ENCODE measurements around the gene IQGAP3. TPM values are rescaled to one million over a fixed set of nuclear protein-coding genes. Genes with fewer than 3 reads are reported as not detected.

The IQGAP3 gene
- polyA plus RNA-seq, 1 donor from 2014 or later = not detected

- Histone ChIP-seq H3K9me3 (ENCODE audit: low read length) (no peaks in the 10 kb centered on the region), H3K36me3 (ENCODE audit: insufficient read depth, low read length) (no peaks in the 10 kb centered on the region), H3K4me3 (ENCODE audit: low read length) (no peak overlapping the region), H3K4me2 (ENCODE audit: low read length) (no peak overlapping the region), H3K9ac (ENCODE audit: low read length) (no peak overlapping the region), H2AFZ (ENCODE audit: low read depth, low read length) (no peak overlapping the region), H3K79me2 (replicated peaks; ENCODE audit: insufficient read depth, low read length) (no peaks in the 10 kb centered on the region), H3K27ac (ENCODE audit: low read length) (no peak overlapping the region), H3F3A (ENCODE audit: insufficient read depth, low read length, poor library complexity, severe bottlenecking) (no peaks in the 10 kb centered on the region), H3K9me2 (ENCODE audit: insufficient read depth, low read length) (no peaks in the 10 kb centered on the region), H3K27me3 (ENCODE audit: insufficient read depth, low read depth, low read length) (no peaks in the 10 kb centered on the region), H4K20me1 (ENCODE audit: insufficient read depth) (no peaks in the 10 kb centered on the region)
- TF ChIP-seq SMC3 (conservative IDR thresholded peaks at IDR 0.05; ENCODE audit: poor library complexity) (no peak), EP300 (conservative IDR thresholded peaks at IDR 0.05; ENCODE audit: poor library complexity, severe bottlenecking) (no peak), POLR2AphosphoS5 (IDR thresholded peaks at IDR 0.05) (no peak), CTCF (IDR thresholded peaks at IDR 0.05; ENCODE audit: poor library complexity, severe bottlenecking) (no peak), RAD21 (conservative IDR thresholded peaks at IDR 0.05) (no peak), REST (IDR thresholded peaks at IDR 0.05; ENCODE audit: borderline replicate concordance) (no peak), EZH2 (IDR thresholded peaks at IDR 0.05; ENCODE audit: borderline replicate concordance, insufficient read depth, low read length, poor library complexity, severe bottlenecking) (no peak), MXI1 (conservative IDR thresholded peaks at IDR 0.05; ENCODE audit: poor library complexity, severe bottlenecking) (no peak), TAF1 (IDR thresholded peaks at IDR 0.05; ENCODE audit: low read depth) (no peak)
Measured at GRCh38 chr1:156511644-156512043, 60.7 kb downstream of the IQGAP3 start.

DNA sequence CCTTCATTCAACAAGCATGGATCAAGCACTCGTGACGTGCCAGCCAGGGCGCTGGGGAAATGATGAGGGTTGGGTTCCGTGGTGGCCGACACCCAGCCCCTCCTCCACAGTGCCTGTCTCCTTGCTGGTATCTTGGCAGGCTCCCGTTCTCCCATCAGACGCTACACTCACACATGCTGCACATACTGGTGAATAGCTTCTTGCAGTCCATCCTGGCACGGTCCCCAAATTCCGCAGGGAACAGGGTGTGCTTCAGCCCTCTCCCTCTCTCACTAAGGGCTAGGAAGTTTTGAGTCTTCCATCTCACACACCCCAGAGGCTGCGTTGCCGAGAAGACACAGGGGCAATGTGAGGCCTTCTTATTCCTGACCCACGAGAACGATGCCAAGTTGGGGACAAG is 61.7 kb downstream of the IQGAP3 start:
- H3K79me2 ChIP-seq (replicated peaks; ENCODE audit: insufficient read depth, low read length) = no peaks in the 10 kb centered on the region
- no peaks in the 10 kb centered on the region for H4K20me1 ChIP-seq (ENCODE audit: insufficient read depth)
- H3K4me3 ChIP-seq (ENCODE audit: low read length) = no peak overlapping the region
- no peak overlapping the region for H3K4me2 ChIP-seq (ENCODE audit: low read length)
- no peaks in the 10 kb centered on the region for H3K9me2 ChIP-seq (ENCODE audit: insufficient read depth, low read length)
- no peak overlapping the region for H3K27ac ChIP-seq (ENCODE audit: low read length)
- no peaks in the 10 kb centered on the region for H3K36me3 ChIP-seq (ENCODE audit: insufficient read depth, low read length)
- H3F3A ChIP-seq (ENCODE audit: insufficient read depth, low read length, poor library complexity, severe bottlenecking) = no peaks in the 10 kb centered on the region
- TF ChIP-seq MXI1 (conservative IDR thresholded peaks at IDR 0.05; ENCODE audit: poor library complexity, severe bottlenecking) = no peak
- TF ChIP-seq CTCF (IDR thresholded peaks at IDR 0.05; ENCODE audit: poor library complexity, severe bottlenecking) = no peak
- no peak for TF ChIP-seq EZH2 (IDR thresholded peaks at IDR 0.05; ENCODE audit: borderline replicate concordance, insufficient read depth, low read length, poor library complexity, severe bottlenecking)
- TF ChIP-seq REST (IDR thresholded peaks at IDR 0.05; ENCODE audit: borderline replicate concordance) = no peak
- no peak for TF ChIP-seq TAF1 (IDR thresholded peaks at IDR 0.05; ENCODE audit: low read depth)
- TF ChIP-seq EP300 (conservative IDR thresholded peaks at IDR 0.05; ENCODE audit: poor library complexity, severe bottlenecking) = no peak
- no peak for TF ChIP-seq RAD21 (conservative IDR thresholded peaks at IDR 0.05)
- TF ChIP-seq SMC3 (conservative IDR thresholded peaks at IDR 0.05; ENCODE audit: poor library complexity) = no peak
- no peak for TF ChIP-seq POLR2AphosphoS5 (IDR thresholded peaks at IDR 0.05)
- no peaks in the 10 kb centered on the region for H3K27me3 ChIP-seq (ENCODE audit: insufficient read depth, low read depth, low read length)
- no peak overlapping the region for H2AFZ ChIP-seq (ENCODE audit: low read depth, low read length)
- H3K9ac ChIP-seq (ENCODE audit: low read length) = no peak overlapping the region
- H3K9me3 ChIP-seq (ENCODE audit: low read length) = no peaks in the 10 kb centered on the region
